HG03575 (cell line): ENCODE results near the gene SLC35F4.
"Not testable (repeated sequence)": the region's sequence is repeated elsewhere in the genome, so short reads cannot be mapped to it uniquely, and the experiment has no call there.

Experiments
- ATAC-seq: cut with Tn5 transposase; IDR thresholded peaks from one replicate; pipeline ENCODE4 v1.9.1; 2021; ENCODE audit not compliant: unreplicated experiment, insufficient number of reproducible peaks, low FRiP score; ENCODE audit errors: extremely low read depth

Gene SLC35F4

DNA sequence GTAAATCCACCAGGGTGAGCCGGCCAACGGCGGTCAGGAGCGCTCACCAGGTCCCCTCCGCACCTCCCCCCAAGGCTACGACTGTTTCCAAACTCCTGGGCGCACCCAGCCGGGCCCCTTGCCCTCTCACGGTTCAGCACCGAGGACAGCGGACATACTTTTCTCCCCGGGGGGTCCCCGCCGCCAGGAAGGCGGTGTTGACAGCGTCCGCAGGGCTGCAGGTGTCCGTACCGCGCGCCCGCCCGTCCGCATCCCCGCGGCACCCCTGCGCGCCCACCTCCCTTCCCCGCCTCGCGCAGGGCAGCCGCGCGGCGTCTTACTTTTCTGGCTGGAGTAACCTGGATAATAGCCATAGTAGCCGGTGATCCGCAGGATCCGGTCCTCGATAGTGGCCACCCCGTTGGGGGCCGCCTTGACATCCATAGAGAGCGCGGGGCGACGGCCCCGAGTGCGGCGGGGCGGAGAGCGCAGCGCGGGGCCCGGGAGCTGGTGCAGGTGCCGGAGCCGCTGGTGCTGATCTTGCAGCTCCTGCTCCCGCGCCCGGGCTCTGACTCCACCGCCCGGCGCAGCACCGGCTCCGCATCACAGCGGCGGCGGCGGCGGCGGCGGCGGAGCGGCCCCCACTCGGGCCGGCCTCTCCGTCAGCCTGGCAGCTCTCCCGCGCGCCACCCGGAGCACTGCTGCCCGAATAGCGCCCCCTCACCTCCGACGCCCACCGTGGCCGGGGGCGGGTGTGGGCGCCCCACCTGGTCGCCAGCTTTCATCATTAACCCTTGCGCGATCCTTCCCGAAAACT lies at the start of gene SLC35F4:
Gene SLC35F4, minus strand, starts transcription at position 690 of the 796 bp plus-strand sequence.
- no peak for ATAC-seq

DNA sequence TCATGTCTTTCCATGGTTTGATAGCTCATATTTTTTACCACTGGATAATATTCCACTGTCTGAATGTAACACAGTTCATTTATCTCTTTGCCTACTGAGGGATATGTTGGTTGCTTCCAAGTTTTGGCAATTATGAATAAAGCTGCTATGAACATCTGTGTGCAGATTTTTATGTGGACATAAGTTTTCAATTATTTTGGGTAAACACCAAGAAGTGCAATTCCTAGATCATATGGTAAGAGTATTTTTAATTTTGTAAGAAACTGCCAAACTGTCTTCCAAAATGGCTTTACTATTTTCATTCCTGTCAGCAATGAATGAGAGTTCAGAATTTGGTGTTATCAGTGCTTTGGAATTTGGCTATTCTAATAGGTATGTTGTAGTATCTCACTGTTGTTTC lies 43.7 kb upstream of the SLC35F4 start:
- no peak for ATAC-seq

DNA sequence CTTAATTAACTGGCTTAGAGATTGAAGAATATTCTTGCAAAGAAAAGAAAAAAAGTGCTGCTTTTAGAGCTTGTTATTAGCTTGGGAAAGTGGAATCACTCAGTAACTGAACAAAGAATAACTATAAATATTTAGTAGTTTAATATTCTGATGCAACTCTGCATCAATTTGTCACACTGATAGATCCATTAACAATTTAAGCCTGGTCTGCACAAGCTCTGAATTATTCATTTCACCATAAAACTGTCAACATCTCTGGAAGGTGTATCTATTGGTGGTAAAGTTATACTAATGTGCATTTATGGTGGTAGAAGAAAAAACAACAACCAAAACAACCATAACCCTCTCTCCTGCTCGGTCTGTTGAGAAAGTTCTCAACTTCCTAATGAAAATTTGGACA lies 38.1 kb upstream of the SLC35F4 start:
- no peak for ATAC-seq

DNA sequence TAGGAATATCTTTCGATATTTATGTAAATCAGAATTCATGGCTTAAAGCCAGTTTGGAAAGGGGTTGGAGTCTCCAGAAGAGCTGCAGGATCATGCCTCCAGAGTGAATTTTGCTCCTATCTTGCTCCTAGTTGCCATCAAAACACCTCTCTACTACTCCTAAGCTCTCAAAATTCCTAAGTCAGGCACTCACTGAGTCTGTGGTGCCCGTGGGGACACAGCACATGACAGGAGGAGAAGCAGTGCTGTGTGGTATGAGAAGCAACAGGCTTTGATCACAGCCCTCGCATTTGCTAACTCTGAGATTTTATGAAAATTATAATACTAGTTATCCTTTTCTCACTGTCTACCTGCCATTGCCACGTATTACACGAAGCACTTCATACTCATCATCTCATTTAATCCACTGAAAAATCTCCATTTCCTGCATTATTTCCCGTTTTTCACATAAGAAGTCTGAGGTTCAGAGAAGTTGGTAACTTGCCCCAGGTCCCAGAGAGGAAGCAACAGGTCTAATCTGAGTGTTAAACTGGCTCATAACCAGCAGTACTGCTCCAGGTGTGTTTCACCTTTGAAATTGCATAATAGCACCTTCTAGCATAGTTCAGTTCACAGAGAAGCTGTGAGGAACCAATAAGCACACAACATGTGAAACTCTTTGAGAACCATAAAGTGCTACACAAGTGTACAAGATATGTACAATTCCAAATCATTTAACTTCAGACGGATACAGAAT lies 33.1 kb upstream of the SLC35F4 start:
- no peak for ATAC-seq

DNA sequence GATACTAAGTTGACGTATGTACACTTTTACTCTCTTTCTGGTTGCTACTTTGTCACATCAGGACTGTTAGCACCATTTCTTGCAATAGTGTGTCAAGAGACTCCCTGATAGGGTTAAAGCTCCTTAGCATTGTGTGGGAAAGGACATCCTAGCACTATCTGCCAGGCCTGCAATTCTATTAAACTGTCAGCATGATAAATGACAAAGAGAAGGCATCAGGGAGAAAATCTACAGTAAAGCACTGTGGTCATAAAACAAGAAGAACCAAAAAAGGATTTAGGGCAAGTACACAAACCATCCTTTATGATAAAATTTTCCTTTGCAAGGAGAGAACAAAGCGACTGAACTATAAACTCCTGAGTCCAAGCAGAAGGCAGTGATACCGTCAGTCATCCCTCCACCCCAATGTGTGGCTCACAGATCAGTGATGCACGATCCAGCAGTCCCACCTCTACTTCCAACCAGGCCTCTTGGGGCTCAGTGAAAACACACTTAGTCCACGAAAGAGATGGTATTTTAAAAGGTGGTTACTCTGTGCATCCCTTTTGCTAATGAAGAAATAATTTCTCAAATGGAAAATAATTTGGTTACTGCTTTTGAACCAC lies 31.4 kb upstream of the SLC35F4 start:
- no peak for ATAC-seq

DNA sequence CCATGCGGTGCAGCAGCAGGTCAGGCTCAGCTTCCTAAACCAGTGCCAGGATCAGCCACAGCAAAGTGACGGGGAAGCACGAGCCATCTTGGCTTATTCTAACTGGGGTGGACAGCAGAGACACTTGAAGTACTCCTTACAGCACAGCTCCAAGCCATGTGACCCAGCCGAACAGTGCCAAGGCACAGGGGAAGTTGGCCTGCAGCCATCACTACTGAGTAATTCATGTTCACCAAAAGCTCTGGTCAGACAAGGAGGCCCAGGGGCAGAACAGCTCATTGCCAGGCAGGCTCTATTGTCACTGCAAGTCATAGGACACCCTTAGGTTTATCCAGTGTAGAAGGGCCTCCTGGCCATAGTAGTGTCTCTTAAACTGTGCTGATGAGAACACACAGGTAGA lies 23.4 kb upstream of the SLC35F4 start:
- no peak for ATAC-seq

DNA sequence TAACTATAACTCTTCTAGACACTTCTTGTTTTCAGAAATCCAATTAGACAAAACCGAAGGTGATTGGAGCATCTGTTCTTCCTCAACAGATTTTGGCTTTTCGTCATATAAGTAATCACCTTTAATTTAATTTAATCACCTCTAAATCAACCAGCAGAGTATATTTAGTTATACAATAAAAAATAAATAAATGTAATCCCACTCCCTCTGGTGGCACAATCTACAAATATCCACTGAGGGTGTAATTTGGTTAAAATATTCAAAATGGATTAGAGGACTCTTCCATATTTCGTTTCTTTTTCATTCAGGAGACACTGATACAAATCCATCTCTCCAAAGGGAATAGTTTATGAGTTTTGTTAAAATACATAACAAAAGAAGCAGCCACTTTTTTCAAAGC lies 18.3 kb upstream of the SLC35F4 start:
- no peak for ATAC-seq

DNA sequence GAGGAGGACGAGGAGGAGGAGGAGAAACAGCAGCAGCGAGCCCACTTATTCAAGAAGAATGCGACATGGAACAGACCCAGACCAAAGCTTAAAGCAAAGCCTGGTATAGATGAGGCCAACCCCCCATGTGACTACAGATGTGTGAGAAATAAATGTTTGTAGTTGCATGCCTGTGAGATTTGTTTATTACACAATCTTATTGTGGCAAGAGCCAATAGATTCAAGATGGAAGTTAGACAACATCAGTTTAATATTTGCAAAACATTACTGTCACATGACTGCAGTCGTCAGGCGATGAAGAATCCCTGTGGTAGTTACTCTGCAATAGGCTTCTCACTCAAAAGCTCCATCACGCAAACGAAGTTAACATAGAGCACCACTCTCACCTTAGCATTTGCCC lies 17.2 kb upstream of the SLC35F4 start:
- no peak for ATAC-seq

DNA sequence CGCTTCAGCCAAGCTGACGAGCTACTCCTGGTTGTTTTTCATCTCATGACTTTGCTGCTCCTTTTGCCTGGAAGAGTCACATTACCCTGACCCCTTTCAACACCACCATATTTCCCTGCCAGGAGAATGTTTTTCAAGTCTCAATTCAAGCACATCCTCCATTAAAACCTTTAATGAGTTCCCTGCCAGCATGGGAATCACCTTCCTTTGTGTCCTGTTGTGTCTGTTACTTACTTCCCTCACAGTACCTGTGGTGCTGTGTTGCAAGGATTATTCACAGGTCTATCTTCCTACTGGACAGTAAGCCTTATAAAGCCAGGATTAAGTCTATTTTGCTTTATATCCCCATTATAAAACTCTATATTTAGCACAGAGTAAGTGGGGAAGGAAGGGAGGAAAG lies 13.6 kb upstream of the SLC35F4 start:
- ATAC-seq, result no peak

DNA sequence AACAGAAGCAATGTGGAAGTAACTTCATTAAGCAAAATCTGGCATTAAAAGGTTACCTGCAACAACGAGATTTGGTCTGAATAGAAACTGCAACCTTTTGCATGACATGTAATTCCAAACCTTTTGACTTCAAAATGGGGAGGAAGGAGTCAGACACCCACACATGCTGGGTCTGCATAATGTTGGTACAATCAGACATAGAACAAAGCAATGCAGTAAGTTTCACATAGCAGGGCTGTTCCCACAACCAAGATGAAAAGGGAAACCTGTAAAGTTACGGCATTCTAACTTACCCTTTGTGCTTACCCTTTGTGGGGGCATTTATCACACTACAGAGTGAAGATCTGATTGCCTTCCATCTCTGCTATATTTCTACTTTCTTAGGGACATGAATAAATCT lies 10.1 kb upstream of the SLC35F4 start:
- no peak for ATAC-seq

DNA sequence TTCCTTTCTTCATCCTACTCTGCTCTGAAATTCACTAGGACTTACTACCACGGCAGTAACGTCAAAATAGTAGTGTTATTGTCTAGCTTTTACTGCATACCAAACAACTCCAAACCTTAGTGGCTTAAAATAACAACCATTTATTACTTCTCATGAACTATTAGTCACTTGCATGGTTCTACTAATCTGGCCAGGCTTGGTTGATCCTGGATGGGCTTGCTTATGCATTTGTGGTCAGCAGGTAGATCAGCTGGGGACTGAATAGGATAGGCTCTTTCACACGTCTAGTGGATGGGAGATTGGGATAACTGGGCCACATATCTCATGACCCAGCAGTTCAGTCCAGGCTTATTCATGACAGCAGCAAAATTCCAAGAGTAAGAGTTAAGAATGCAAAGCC lies 9.4 kb upstream of the SLC35F4 start:
- no peak for ATAC-seq

DNA sequence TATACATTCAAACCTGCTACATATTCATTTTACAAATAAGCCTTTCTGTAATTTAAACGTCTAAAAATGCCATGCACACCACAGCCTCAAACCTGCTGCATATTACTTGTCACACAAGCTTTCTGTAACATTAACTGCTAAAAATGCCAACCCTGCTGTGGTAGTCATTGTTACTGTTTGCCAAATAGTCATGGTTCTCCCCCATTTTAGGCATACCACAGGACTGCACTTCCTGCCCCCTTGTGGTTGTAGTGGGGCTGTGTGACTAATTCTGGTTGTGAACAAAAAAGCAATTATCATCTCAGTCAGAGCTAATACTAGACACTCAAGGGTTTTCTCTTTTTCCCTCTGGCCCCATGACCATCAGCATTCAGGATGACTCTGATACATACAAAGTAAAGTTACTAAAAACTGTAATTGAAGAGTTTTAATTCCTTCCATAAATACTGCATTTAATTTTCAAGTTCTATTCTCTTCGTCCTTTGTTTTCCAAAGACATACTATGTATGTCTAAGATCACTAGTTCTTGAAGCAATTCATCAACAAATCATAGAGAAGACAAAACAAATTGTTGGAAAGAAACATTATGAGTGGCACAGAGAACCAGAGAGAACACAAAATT lies 5.7 kb upstream of the SLC35F4 start:
- ATAC-seq, result no peak

DNA sequence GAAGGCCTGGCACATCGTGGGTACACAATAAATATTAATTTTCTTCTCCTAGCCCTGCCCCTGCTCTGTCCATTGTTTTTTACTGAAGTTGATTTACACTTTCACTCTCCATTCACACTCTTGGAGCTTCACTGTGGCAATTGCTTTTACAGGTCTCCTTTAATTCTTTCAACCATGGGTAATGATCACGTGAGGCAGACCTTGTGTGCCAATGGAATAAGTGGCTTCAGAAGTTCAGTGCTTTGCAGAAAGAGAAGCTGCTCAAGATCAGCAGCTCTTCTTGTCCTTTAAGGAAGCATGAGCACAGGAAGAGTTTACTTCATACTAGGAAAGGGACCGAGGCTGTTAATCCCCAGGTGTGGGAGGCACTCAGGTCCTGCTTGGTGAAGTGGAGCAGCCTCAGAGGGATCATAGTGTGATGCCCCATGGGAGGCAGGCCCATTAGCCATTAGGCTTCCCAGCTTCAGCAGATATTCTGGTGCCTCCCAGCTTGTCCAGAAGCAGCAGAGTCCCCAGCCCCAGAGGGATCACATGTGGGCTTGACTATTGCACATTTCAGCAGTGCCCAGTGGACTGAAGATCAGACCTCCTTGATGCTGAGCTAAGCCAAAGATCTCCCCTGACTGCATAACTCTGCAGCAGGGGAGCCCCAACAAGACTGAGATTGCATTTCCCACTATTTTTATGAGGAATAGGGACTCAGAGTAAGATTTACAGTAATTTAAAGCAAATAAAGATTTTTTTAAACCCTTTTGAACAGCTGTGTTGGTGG lies 5.0 kb upstream of the SLC35F4 start:
- ATAC-seq, result no peak

DNA sequence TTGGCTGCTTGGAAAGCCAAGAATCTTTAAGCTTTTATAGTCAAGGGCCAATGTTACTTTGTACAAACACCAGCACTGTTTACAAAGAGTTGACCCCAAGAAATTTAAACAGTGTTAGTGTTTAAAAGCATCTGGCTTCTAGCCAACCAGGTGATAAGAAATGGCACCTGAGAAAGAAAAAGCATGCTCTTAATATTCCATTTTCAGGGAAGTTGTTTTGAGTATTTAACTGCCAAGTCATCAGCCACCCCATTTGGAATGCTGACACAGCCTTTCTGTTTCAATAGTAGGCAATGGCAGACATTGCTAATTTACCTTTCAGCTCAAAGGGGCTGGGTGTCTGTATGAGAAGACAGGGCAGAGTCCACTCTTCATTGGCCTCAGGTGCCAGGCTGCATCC lies 3.7 kb upstream of the SLC35F4 start:
- ATAC-seq, result no peak

DNA sequence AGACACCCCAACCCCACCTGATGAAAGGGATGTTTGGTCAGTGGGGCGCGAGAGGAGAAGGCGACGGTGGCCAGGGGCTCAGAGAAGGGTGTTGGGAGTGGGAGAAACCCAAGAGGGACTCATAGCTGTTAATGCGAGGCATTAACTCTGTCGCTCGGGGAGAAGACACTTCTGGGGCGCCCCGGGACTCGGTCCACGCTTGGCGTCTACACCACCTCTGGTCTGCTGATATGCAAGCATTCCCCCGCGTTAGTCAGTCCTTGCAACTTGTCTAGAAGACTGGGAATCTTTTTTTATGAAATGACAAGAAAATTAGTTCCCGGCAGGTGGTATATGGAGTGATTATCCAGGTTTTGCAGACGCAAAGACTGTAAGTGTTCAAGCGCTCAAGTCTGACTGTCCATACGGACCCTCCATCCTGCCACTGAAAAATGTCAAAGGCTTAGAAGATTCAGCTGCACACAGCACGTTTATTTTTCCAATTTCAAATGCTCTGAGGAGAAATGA lies 360 bp upstream of the SLC35F4 start:
- no peak for ATAC-seq

DNA sequence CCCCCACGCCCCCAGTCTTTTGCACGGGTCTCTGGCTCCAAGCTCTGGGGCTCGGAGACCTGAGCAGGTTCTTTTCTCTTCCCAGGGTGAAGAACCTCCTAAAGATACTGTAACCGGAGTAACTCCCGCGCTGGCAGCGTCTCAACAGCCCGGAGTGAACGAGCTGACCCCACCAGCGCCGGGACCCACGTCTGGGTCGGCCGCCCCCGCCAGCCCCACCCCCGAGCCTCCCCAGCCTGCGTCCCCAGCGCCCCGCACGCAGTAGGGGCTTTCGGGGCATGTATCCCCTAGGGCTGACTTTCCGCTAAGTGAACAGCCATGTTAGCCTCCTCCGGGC lies 858 bp downstream of the SLC35F4 start:
- ATAC-seq, result no peak

DNA sequence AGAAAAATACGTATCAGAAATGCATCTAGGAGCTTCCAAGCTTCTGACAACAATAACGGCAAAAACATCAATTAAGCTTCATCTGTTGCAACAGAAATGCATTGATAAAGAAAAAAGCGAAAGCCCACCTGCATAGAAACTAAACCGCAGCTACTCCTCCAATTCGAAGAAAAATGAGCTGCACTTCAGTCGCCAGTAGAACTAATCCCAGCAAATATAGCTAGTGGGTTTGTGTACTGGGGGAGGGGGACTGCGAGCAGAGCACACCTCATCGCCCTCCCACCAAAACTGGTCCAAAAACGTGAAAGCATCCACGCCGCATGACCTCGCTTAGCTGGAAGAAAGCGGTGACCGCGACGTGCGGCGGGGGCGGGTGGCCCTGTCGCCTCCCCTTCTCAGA lies 1.2 kb downstream of the SLC35F4 start:
- no peak for ATAC-seq

DNA sequence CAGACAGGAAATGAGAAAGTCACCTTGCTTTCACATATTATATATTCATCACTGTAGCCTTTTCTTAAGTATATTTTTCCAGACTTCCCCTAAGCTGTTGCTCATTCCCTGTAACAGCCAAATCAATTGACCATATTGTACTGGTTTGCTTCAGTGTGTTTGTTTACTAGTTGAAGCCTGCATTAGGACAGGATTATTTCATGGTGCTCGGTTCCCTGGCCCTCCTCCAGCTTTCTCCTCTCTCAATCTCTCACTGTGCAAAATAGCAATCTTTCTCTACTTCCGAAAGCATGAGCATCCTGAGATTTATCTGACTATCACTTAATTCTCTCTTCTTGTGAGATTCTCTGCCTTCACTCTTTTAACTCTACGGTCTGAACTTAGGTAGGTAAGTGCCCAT lies 2.4 kb downstream of the SLC35F4 start:
- no peak for ATAC-seq

DNA sequence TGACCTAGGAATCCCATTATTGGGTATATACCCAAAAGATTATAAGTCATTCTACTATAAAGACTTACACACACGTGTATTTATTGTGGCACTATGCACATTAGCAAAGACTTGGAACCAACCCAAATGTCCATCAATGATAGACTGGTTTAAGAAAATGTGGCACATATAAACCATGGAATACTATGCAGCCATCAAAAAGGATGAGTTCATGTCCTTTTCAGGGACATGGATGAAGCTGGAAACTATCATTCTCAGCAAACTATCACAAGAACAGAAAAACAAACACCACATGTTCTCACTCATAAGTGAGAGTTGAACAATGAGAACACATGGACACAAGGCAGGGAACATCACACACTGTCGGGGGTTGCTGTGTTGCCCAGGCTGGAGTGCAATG lies 10.2 kb downstream of the SLC35F4 start:
- ATAC-seq, result not testable (repeated sequence)
